WTC11 (cell line): ENCODE data around the gene ODAPH.

ENCODE experiments used
- CDX4 ChIP-seq: fragments of 250-450 bp; sonication (Bioruptor Pico); IDR thresholded peaks from 2 replicates; pipeline ENCODE4 v1.9.0; 2021; ENCODE audit warnings: moderate library complexity, mild to moderate bottlenecking, inconsistent platforms, borderline replicate concordance
- CTCF ChIP-seq: fragments of 200-600 bp; IDR thresholded peaks from 2 replicates; pipeline ENCODE4 v1.8.0; 2022; ENCODE audit warnings: antibody characterized with exemption
- ELF4 ChIP-seq: sonication (generic); formaldehyde crosslinking; IDR thresholded peaks from 2 replicates; pipeline ENCODE4 v1.8.1; 2022; ENCODE audit warnings: low read depth, mild to moderate bottlenecking, moderate library complexity, missing genetic modification reagents
- JUN ChIP-seq: sonication (generic); formaldehyde crosslinking; IDR thresholded peaks from 2 replicates; pipeline ENCODE4 v1.8.0; 2023; ENCODE audit warnings: mild to moderate bottlenecking, missing genetic modification reagents
- NR1H2 ChIP-seq: sonication (generic); formaldehyde crosslinking; IDR thresholded peaks from 2 replicates; pipeline ENCODE4 v1.9.0; 2021; ENCODE audit warnings: mild to moderate bottlenecking, moderate library complexity, missing genetic modification reagents
- RELA ChIP-seq: sonication (generic); formaldehyde crosslinking; IDR thresholded peaks from 2 replicates; pipeline ENCODE4 v1.8.1; 2022; ENCODE audit warnings: missing genetic modification reagents, mild to moderate bottlenecking, borderline replicate concordance
- SMAD4 ChIP-seq: sonication (generic); formaldehyde crosslinking; IDR thresholded peaks from 2 replicates; pipeline ENCODE4 v1.8.0; 2022; ENCODE audit warnings: mild to moderate bottlenecking, missing genetic modification reagents
- ZBTB43 ChIP-seq: sonication (generic); formaldehyde crosslinking; IDR thresholded peaks from 2 replicates; pipeline ENCODE4 v1.8.1; 2023; ENCODE audit warnings: mild to moderate bottlenecking, missing genetic modification reagents
- ZNF121 ChIP-seq: sonication (generic); formaldehyde crosslinking; IDR thresholded peaks from 2 replicates; pipeline ENCODE4 v1.8.0; 2023; ENCODE audit warnings: missing genetic modification reagents

- TF ChIP-seq RELA: no peak
- no peak for TF ChIP-seq NR1H2 (CRISPR knock-in tag)
- TF ChIP-seq CDX4: no peak
- no peak for TF ChIP-seq ELF4 (CRISPR knock-in tag)
- TF ChIP-seq CTCF: no peak
- TF ChIP-seq JUN: no peak
- TF ChIP-seq ZBTB43 (CRISPR knock-in tag): no peak
- no peak for TF ChIP-seq ZNF121 (CRISPR knock-in tag)
- no peak for TF ChIP-seq SMAD4 (CRISPR knock-in tag)
Observed at GRCh38 chr4:75530556-75531322, 25.1 kb upstream of the ODAPH start.
